ENCODE measurements around the gene FETUB.
"Not testable (repeated sequence)": the region's sequence is repeated elsewhere in the genome, so short reads cannot be mapped to it uniquely, and the experiment has no call there.

The FETUB gene

GRCh38 chr3:186680869-186681268 is 40.7 kb downstream of the FETUB start:
- DNase-seq: no peak

GRCh38 chr3:186682812-186683211 is 42.6 kb downstream of the FETUB start:
- no peak for DNase-seq

- DNase-seq: no peak
These were observed 43.8 kb downstream of the FETUB start for GRCh38 chr3:186683979-186684378.

GRCh38 chr3:186686475-186686874 is 46.3 kb downstream of the FETUB start:
- not testable (repeated sequence) for DNase-seq

- DNase-seq: no peak
These were observed 47.0 kb downstream of the FETUB start for GRCh38 chr3:186687120-186687651.

GRCh38 chr3:186690304-186690703 is 50.1 kb downstream of the FETUB start:
- not testable (repeated sequence) for DNase-seq

GRCh38 chr3:186691676-186692075 is 51.5 kb downstream of the FETUB start:
- DNase-seq: no peak

GRCh38 chr3:186693843-186694242 is 53.6 kb downstream of the FETUB start:
- no peak for DNase-seq

GRCh38 chr3:186694288-186695032 is 54.3 kb downstream of the FETUB start:
- no peak for DNase-seq

- no peak for DNase-seq
These were observed 56.3 kb downstream of the FETUB start for GRCh38 chr3:186696522-186696921.

- DNase-seq: no peak
These were observed 57.3 kb downstream of the FETUB start for GRCh38 chr3:186697510-186697909.

GRCh38 chr3:186700267-186700666 is 60.1 kb downstream of the FETUB start:
- DNase-seq: no peak

GRCh38 chr3:186702451-186702850 is 62.3 kb downstream of the FETUB start:
- DNase-seq: not testable (repeated sequence)
